Neural progenitor cell (in vitro differentiated cells): ENCODE data around the gene PDP2. TPM values are rescaled to one million over a fixed set of nuclear protein-coding genes. Genes with fewer than 3 reads are reported as not detected.

Source experiments
- DNase-seq: peaks from one replicate; pipeline ENCODE4 v3.0.0-alpha.2; 2016; ENCODE audit warnings: low spot score
- H2AFZ ChIP-seq: fragments of 200-600 bp; sonication (generic); replicated peaks from 2 replicates; pipeline ENCODE4 v1.6.1; 2016; ENCODE audit warnings: antibody characterized with exemption
- H3F3A ChIP-seq: fragments of 200-600 bp; sonication (generic); 2 replicates; pipeline ENCODE4 v1.6.1; 2016; ENCODE audit warnings: antibody characterized with exemption, low read depth
- H3K27ac ChIP-seq: fragments of 200-600 bp; sonication (generic); 2 replicates; pipeline ENCODE4 v1.5.1; 2016; ENCODE audit warnings: mild to moderate bottlenecking
- H3K27me3 ChIP-seq: fragments of 200-600 bp; sonication (generic); 2 replicates; pipeline ENCODE4 v1.6.1; 2016; ENCODE audit warnings: mild to moderate bottlenecking, moderate library complexity
- H3K36me3 ChIP-seq: fragments of 200-600 bp; sonication (generic); 2 replicates; pipeline ENCODE4 v1.5.1; 2016
- H3K4me1 ChIP-seq: fragments of 200-600 bp; sonication (generic); 2 replicates; pipeline ENCODE4 v1.6.1; 2016; ENCODE audit warnings: mixed run types
- H3K4me2 ChIP-seq: fragments of 200-600 bp; sonication (generic); 2 replicates; pipeline ENCODE4 v1.6.1; 2016
- H3K4me3 ChIP-seq: fragments of 200-600 bp; sonication (generic); 2 replicates; pipeline ENCODE4 v1.5.1; 2016
- H3K79me2 ChIP-seq: fragments of 200-600 bp; sonication (generic); 2 replicates; pipeline ENCODE4 v1.6.1; 2016; ENCODE audit warnings: low read depth
- H3K9ac ChIP-seq: fragments of 200-600 bp; sonication (generic); 2 replicates; pipeline ENCODE4 v1.6.1; 2016
- H3K9me3 ChIP-seq: fragments of 200-600 bp; sonication (generic); 2 replicates; pipeline ENCODE4 v1.5.1; 2016; ENCODE audit warnings: low read depth
- H4K20me1 ChIP-seq: fragments of 200-600 bp; sonication (generic); 2 replicates; pipeline ENCODE4 v1.6.1; 2016; ENCODE audit warnings: low read depth
- H3K27ac Mint-ChIP-seq: 3 replicates; pipeline ENCODE4 v1.8.0; 2021; ENCODE audit warnings: mixed read lengths
- H3K27me3 Mint-ChIP-seq: 2 replicates; pipeline ENCODE4 v1.8.0; 2022; ENCODE audit warnings: low read depth, mild to moderate bottlenecking, inconsistent platforms, moderate library complexity, mixed read lengths; ENCODE audit not compliant: insufficient read depth
- H3K36me3 Mint-ChIP-seq: 3 replicates; pipeline ENCODE4 v1.8.0; 2021; ENCODE audit warnings: mixed read lengths
- H3K4me1 Mint-ChIP-seq: 3 replicates; pipeline ENCODE4 v1.8.0; 2021; ENCODE audit warnings: mixed read lengths
- H3K4me3 Mint-ChIP-seq: 3 replicates; pipeline ENCODE4 v1.8.0; 2021; ENCODE audit warnings: mild to moderate bottlenecking, moderate library complexity, mixed read lengths
- H3K9me3 Mint-ChIP-seq: 3 replicates; pipeline ENCODE4 v1.8.0; 2020; ENCODE audit warnings: mixed read lengths
- CTCF ChIP-seq: fragments of 200-600 bp; sonication (generic); IDR thresholded peaks from 2 replicates; pipeline ENCODE4 v1.5.1; 2017; ENCODE audit warnings: antibody characterized with exemption, mild to moderate bottlenecking
- EZH2 ChIP-seq: fragments of 200-600 bp; sonication (generic); IDR thresholded peaks from 2 replicates; pipeline ENCODE4 v1.6.1; 2017; ENCODE audit warnings: antibody characterized with exemption, mild to moderate bottlenecking, moderate library complexity
- EZH2phosphoT487 ChIP-seq: fragments of 200-600 bp; sonication (generic); IDR thresholded peaks from 2 replicates; pipeline ENCODE4 v1.6.1; 2017; ENCODE audit warnings: antibody characterized with exemption
- total RNA-seq: library from RNA; depleted of rRNA; stranded (reverse); fragments of >200 nt; gene quantifications from 2 replicates; pipeline ENCODE4 v1.2.3, GENCODE V29; 2015; ENCODE audit warnings: low replicate concordance

The PDP2 gene
- total RNA-seq, 1 donor from 2014 or later, result 6.6 TPM

GRCh38 chr16:66847533-66848067 is 32.7 kb upstream of the PDP2 start:
- no peaks in the 10 kb centered on the region for H4K20me1 ChIP-seq

DNA sequence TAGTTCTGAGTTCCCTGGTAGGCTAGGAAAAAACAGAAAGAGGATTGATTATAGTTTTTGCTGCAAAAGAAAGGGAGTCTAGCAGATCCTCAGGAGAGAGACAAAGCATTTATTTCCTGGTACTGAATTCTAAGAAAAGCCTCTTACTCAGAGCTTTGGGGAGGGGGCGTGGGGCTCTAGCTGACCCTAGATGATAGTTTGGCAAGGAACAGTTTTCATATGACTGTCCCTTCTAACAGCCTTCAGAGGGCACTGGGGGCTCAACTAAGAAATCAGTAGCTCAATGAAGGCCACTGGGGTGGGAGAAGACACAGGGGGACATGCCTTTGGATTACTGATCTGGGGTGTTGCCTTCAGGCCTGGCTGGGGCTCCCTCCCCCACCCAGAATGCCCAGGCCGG is 32.1 kb upstream of the PDP2 start:
- Histone ChIP-seq H2AFZ (no peak overlapping the region), H3K27ac (no peak overlapping the region), H3K9me3 (no peaks in the 10 kb centered on the region), H4K20me1 (no peaks in the 10 kb centered on the region), H3K27me3 (peaks cover 53% of the 10 kb centered on the region), H3K4me2 (no peak overlapping the region), H3K9ac (no peak overlapping the region), H3K4me1 (peaks cover 7% of the 10 kb centered on the region), H3F3A (no peaks in the 10 kb centered on the region), H3K79me2 (no peaks in the 10 kb centered on the region), H3K4me3 (no peak overlapping the region), H3K36me3 (no peaks in the 10 kb centered on the region)
- peaks cover 5% of the 10 kb centered on the region for H3K4me1 Mint-ChIP-seq
- no peak overlapping the region for H3K4me3 Mint-ChIP-seq
- peaks cover 37% of the 10 kb centered on the region for H3K27me3 Mint-ChIP-seq
- no peak for TF ChIP-seq EZH2
- TF ChIP-seq CTCF, result no peak
- no peak for TF ChIP-seq EZH2phosphoT487
- DNase-seq, result no peak
- H3K9me3 Mint-ChIP-seq, result no peaks in the 10 kb centered on the region
- no peak overlapping the region for H3K27ac Mint-ChIP-seq
- no peaks in the 10 kb centered on the region for H3K36me3 Mint-ChIP-seq

More at GRCh38 chr16:66847533-66848067, 32.7 kb upstream of the PDP2 start:
- no peaks in the 10 kb centered on the region for H3F3A ChIP-seq
- no peak for DNase-seq
- H3K36me3 Mint-ChIP-seq, result no peaks in the 10 kb centered on the region
- TF ChIP-seq CTCF (no peak), EZH2phosphoT487 (no peak), EZH2 (no peak)
- peaks cover 7% of the 10 kb centered on the region for H3K4me1 ChIP-seq
- H3K27me3 Mint-ChIP-seq, result peaks cover 43% of the 10 kb centered on the region
- H3K4me3 Mint-ChIP-seq, result no peak overlapping the region
- no peaks in the 10 kb centered on the region for H3K36me3 ChIP-seq
- no peak overlapping the region for H3K4me2 ChIP-seq
- peaks cover 58% of the 10 kb centered on the region for H3K27me3 ChIP-seq
- H3K27ac ChIP-seq, result no peak overlapping the region
- H3K79me2 ChIP-seq, result no peaks in the 10 kb centered on the region
- no peak overlapping the region for H2AFZ ChIP-seq
- peaks cover 5% of the 10 kb centered on the region for H3K4me1 Mint-ChIP-seq
- no peak overlapping the region for H3K4me3 ChIP-seq
- no peaks in the 10 kb centered on the region for H3K9me3 ChIP-seq
- no peak overlapping the region for H3K9ac ChIP-seq
- no peak overlapping the region for H3K27ac Mint-ChIP-seq
- no peaks in the 10 kb centered on the region for H3K9me3 Mint-ChIP-seq

DNA sequence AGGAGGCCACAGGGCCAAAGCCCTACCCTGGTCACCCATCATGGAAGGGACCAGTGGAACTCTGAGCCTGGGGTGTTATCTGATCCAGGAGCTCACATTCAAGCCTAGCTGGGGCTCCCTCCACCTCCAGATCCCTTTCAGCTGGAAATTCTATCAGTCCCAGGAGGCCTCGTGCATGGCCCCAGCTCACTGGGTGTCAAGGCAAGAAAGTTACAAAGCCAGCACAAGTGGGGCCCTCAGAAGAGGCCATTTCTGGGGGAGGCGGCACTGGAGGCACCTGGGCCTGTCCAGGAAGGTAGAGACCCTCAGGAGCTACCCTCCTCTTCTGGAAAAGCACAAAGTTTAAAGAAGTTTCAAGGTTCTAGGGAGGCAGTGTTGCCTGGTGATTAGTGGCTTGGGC is 31.3 kb upstream of the PDP2 start:
- Mint-ChIP-seq H3K36me3 (no peaks in the 10 kb centered on the region), H3K27me3 (peaks cover 29% of the 10 kb centered on the region), H3K4me1 (peaks cover 3% of the 10 kb centered on the region), H3K4me3 (no peak overlapping the region), H3K9me3 (no peaks in the 10 kb centered on the region), H3K27ac (no peak overlapping the region)
- Histone ChIP-seq H3K79me2 (no peaks in the 10 kb centered on the region), H2AFZ (no peak overlapping the region), H3K27me3 (peaks cover 44% of the 10 kb centered on the region), H4K20me1 (no peaks in the 10 kb centered on the region), H3K4me1 (peaks cover 7% of the 10 kb centered on the region), H3K9ac (no peak overlapping the region), H3K4me3 (no peak overlapping the region), H3K4me2 (no peak overlapping the region), H3F3A (no peaks in the 10 kb centered on the region), H3K36me3 (no peaks in the 10 kb centered on the region), H3K9me3 (no peaks in the 10 kb centered on the region), H3K27ac (no peak overlapping the region)
- DNase-seq, result no peak
- TF ChIP-seq EZH2 (no peak), CTCF (no peak), EZH2phosphoT487 (no peak)
